CD14-positive monocyte (primary cell): Measurements from ENCODE around the gene CCM2. TPM values are rescaled to one million over a fixed set of nuclear protein-coding genes. Genes with fewer than 3 reads are reported as not detected.

Experiments used
- DNase-seq, 3 donors: peaks; one replicate each; pipeline ENCODE4 v3.0.0-alpha.2; 2011 to 2022
- H2AFZ ChIP-seq: 2 replicates; pipeline ENCODE4 v1.6.0; 2012; ENCODE audit warnings: mild to moderate bottlenecking, low read depth, low read length, inconsistent platforms; ENCODE audit not compliant: insufficient read depth, poor library complexity, severe bottlenecking
- H3K27ac ChIP-seq, 2 donors: 1 replicate in 1 of 2; 2 replicates in 1 of 2; pipeline ENCODE4 v1.5.1; 2012 to 2013; ENCODE audit warnings: low read length in 2 of 2, control low read depth in 1 of 2, inconsistent platforms in 1 of 2, low read depth in 1 of 2, mild to moderate bottlenecking in 1 of 2
- H3K27me3 ChIP-seq, 2 donors: one replicate each; pipeline versions ENCODE4 v1.6.0 to v1.6.1; 2011 to 2013; ENCODE audit warnings: low read length in 2 of 2; ENCODE audit not compliant: control insufficient read depth in 2 of 2, insufficient read depth in 2 of 2
- H3K36me3 ChIP-seq, 2 donors: replicated peaks in 1 of 2; 1 replicate in 1 of 2; 2 replicates in 1 of 2; pipeline versions ENCODE4 v1.5.1 to v1.6.1; 2012 to 2013; ENCODE audit warnings: low read length in 2 of 2, control low read depth in 1 of 2, inconsistent platforms in 1 of 2, mild to moderate bottlenecking in 1 of 2; ENCODE audit not compliant: insufficient read depth in 2 of 2, control insufficient read depth in 1 of 2
- H3K4me1 ChIP-seq, 2 donors: 1 replicate in 1 of 2; 2 replicates in 1 of 2; pipeline versions ENCODE4 v1.5.1 to v1.6.1; 2012 to 2013; ENCODE audit warnings: low read length in 2 of 2, control low read depth in 1 of 2, inconsistent platforms in 1 of 2, mild to moderate bottlenecking in 1 of 2, moderate library complexity in 1 of 2; ENCODE audit not compliant: insufficient read depth in 2 of 2, control insufficient read depth in 1 of 2
- H3K4me2 ChIP-seq: replicated peaks from 2 replicates; pipeline ENCODE3; 2012; ENCODE audit warnings: low read length, moderate library complexity, mild to moderate bottlenecking; ENCODE audit not compliant: poor library complexity, severe bottlenecking; ENCODE audit errors: extremely low read depth
- H3K4me3 ChIP-seq, 3 experiments: fragments of 200-600 bp in 1 of 3; sonication (generic) in 1 of 3; replicated peaks in 1 of 3; 1 replicate in 2 of 3; 2 replicates in 1 of 3; pipeline ENCODE4 v1.5.1; 2011 to 2013; ENCODE audit warnings: low read length in 3 of 3, mild to moderate bottlenecking in 3 of 3, control low read depth in 2 of 3, low read depth in 2 of 3, inconsistent platforms in 1 of 3, moderate library complexity in 1 of 3
- H3K79me2 ChIP-seq: 2 replicates; pipeline ENCODE4 v1.6.0; 2012; ENCODE audit warnings: mild to moderate bottlenecking, control low read depth, inconsistent platforms, low read length, moderate library complexity; ENCODE audit not compliant: insufficient read depth
- H3K9ac ChIP-seq: 2 replicates; pipeline ENCODE4 v1.6.0; 2017; ENCODE audit warnings: low read length, mild to moderate bottlenecking; ENCODE audit not compliant: insufficient read depth, poor library complexity, severe bottlenecking
- H3K9me3 ChIP-seq, 2 donors: replicated peaks in 1 of 2; 1 replicate in 1 of 2; 2 replicates in 1 of 2; pipeline versions ENCODE4 v1.5.1 to v1.6.1; 2012 to 2013; ENCODE audit warnings: low read length in 2 of 2, control low read depth in 1 of 2; ENCODE audit not compliant: control insufficient read depth in 1 of 2, insufficient read depth in 1 of 2
- H4K20me1 ChIP-seq: 2 replicates; pipeline ENCODE4 v1.6.0; 2012; ENCODE audit warnings: mild to moderate bottlenecking, low read length, control low read depth, moderate library complexity; ENCODE audit not compliant: insufficient read depth
- H3K27ac Mint-ChIP-seq, 7 donors: one replicate each; pipeline ENCODE4 v1.8.0; 2020; ENCODE audit warnings: mild to moderate bottlenecking in 7 of 7, mixed read lengths in 7 of 7, moderate library complexity in 6 of 7, inconsistent platforms in 2 of 7
- H3K27me3 Mint-ChIP-seq, 3 donors: one replicate each; pipeline ENCODE4 v1.8.0; 2021 to 2022; ENCODE audit warnings: low read depth in 3 of 3, mild to moderate bottlenecking in 3 of 3, mixed read lengths in 3 of 3, moderate library complexity in 3 of 3, inconsistent platforms in 1 of 3
- H3K36me3 Mint-ChIP-seq, 2 donors: one replicate each; pipeline ENCODE4 v1.8.0; 2020; ENCODE audit warnings: mixed read lengths in 2 of 2, inconsistent platforms in 1 of 2, mild to moderate bottlenecking in 1 of 2
- H3K4me1 Mint-ChIP-seq: one replicate; pipeline ENCODE4 v1.8.0; 2020; ENCODE audit warnings: mild to moderate bottlenecking, mixed read lengths
- H3K4me3 Mint-ChIP-seq, 2 donors: one replicate each; pipeline ENCODE4 v1.8.0; 2020; ENCODE audit warnings: mild to moderate bottlenecking in 2 of 2, mixed read lengths in 2 of 2, moderate library complexity in 1 of 2
- H3K9me3 Mint-ChIP-seq, 7 donors: one replicate each; pipeline ENCODE4 v1.8.0; 2020 to 2022; ENCODE audit warnings: mixed read lengths in 7 of 7, mild to moderate bottlenecking in 6 of 7, moderate library complexity in 6 of 7, inconsistent platforms in 2 of 7
- CTCF ChIP-seq: fragments of 200-600 bp; IDR thresholded peaks from one replicate; pipeline ENCODE4 v1.8.0; 2022; ENCODE audit warnings: antibody characterized with exemption, mild to moderate bottlenecking
- WGBS: methylation state at CpG from one replicate; pipeline ENCODE4 v1.1.5; 2013; ENCODE audit warnings: missing lambda C conversion rate; ENCODE audit not compliant: insufficient coverage; 5-methylcytosine and 5-hydroxymethylcytosine counted together
- intact Hi-C, 2 donors: fragments of 100-400 bp; cut with micrococcal nuclease; formaldehyde crosslinking; loops; one replicate each; pipeline versions ENCODE4 v1.15.0 to v1.15.1; 2023
- polyA plus RNA-seq, 3 donors: library from polyadenylated mRNA; depleted of rRNA in 1 of 3; unstranded in 2 of 3; stranded (reverse) in 1 of 3; fragments of 300-500 nt in 2 of 3; fragments of >200 nt in 1 of 3; fragmentation: Illumina TruSeq in 2 of 3; gene quantifications; 1 replicate in 2 of 3; 2 replicates in 1 of 3; pipeline ENCODE4 v1.2.3, GENCODE V29; 2012 to 2021

CCM2 gene
- polyA plus RNA-seq, 3 donors: 38.5 to 102 (median 51.4) TPM

GRCh38 chr7:44994877-44995554, 5.0 kb upstream of the CCM2 start:
- Histone ChIP-seq H3K27ac (no peak overlapping the region), H2AFZ (no peak overlapping the region), H3K4me1 (peaks cover 14% of the 10 kb centered on the region in 2 donors), H4K20me1 (no peaks in the 10 kb centered on the region), H3K27me3 (no peaks in the 10 kb centered on the region), H3K9me3 (no peaks in the 10 kb centered on the region), H3K79me2 (no peaks in the 10 kb centered on the region), H3K36me3 (no peaks in the 10 kb centered on the region), H3K9ac (no peak overlapping the region), H3K4me2 (no peak overlapping the region), H3K4me3 (no peak overlapping the region)
- Mint-ChIP-seq H3K9me3 (peaks cover 0 to 2% (median 0%) of the 10 kb centered on the region in 7 donors), H3K36me3 (peaks cover 13 to 15% of the 10 kb centered on the region in 2 donors), H3K4me1 (peaks cover 15% of the 10 kb centered on the region), H3K27me3 (no peaks in the 10 kb centered on the region), H3K4me3 (peak overlapping the region in 1 of 2 donors; percentile 47), H3K27ac (no peak overlapping the region)
- no peak for TF ChIP-seq CTCF
- intact Hi-C loops: loop anchor here in 1 of 2 donors (5.0 kb wide), 1 partner anchor 248 kb away; the partner anchor contains the start of gene ZMIZ2
- DNase-seq: no peak
- 38% methylated on average over 3 of the region's 5 CpGs for WGBS

GRCh38 chr7:44995555-44996493, 4.2 kb upstream of the CCM2 start:
- Mint-ChIP-seq H3K27me3 (no peaks in the 10 kb centered on the region), H3K27ac (no peak overlapping the region), H3K9me3 (peaks cover 0 to 2% (median 0%) of the 10 kb centered on the region in 7 donors), H3K4me1 (peaks cover 15% of the 10 kb centered on the region), H3K4me3 (no peak overlapping the region), H3K36me3 (peaks cover 13% of the 10 kb centered on the region in 2 donors)
- no peak overlapping the region for H3K27ac ChIP-seq
- H3K36me3 ChIP-seq: no peaks in the 10 kb centered on the region
- WGBS: 100% methylated on average over 2 of the region's 8 CpGs
- intact Hi-C loops: loop anchor here in 1 of 2 donors (5.0 kb wide), 1 partner anchor 249 kb away; the partner anchor contains the start of gene ZMIZ2
- DNase-seq: no peak
- no peak overlapping the region for H3K4me3 ChIP-seq
- no peaks in the 10 kb centered on the region for H4K20me1 ChIP-seq
- no peak for TF ChIP-seq CTCF
- no peaks in the 10 kb centered on the region for H3K9me3 ChIP-seq
- no peak overlapping the region for H3K9ac ChIP-seq
- peaks cover 5% of the 10 kb centered on the region for H3K79me2 ChIP-seq
- H3K27me3 ChIP-seq: no peaks in the 10 kb centered on the region
- no peak overlapping the region for H3K4me2 ChIP-seq
- peaks cover 14 to 18% of the 10 kb centered on the region in 2 donors for H3K4me1 ChIP-seq
- H2AFZ ChIP-seq: no peak overlapping the region
